Left ventricle myocardium inferior (tissue), 1 donor: ENCODE data around the gene EVI5. TPM values are rescaled to one million over a fixed set of nuclear protein-coding genes. Genes with fewer than 3 reads are reported as not detected.
A peak's percentile ranks its signal among the peaks of the same experiment; 100 is the strongest.

Experiments
- DNase-seq: peaks from one replicate; pipeline ENCODE4 v3.0.0-alpha.2; 2020
- H3K27ac ChIP-seq: fragments of 200-600 bp; replicated peaks from 2 replicates; pipeline ENCODE4 v1.8.0; 2021
- H3K27me3 ChIP-seq: fragments of 200-600 bp; 2 replicates; pipeline ENCODE4 v1.8.0; 2021; ENCODE audit warnings: low read depth
- H3K36me3 ChIP-seq: fragments of 200-600 bp; 2 replicates; pipeline ENCODE4 v1.8.0; 2021
- H3K4me1 ChIP-seq: fragments of 200-600 bp; 2 replicates; pipeline ENCODE4 v1.8.0; 2021
- H3K4me3 ChIP-seq: fragments of 200-600 bp; 2 replicates; pipeline ENCODE4 v1.8.0; 2021; ENCODE audit warnings: mild to moderate bottlenecking, moderate library complexity
- H3K9me3 ChIP-seq: fragments of 200-600 bp; replicated peaks from 2 replicates; pipeline ENCODE4 v1.8.0; 2021
- CTCF ChIP-seq: fragments of 200-600 bp; IDR thresholded peaks from 2 replicates; pipeline ENCODE4 v1.8.0; 2021; ENCODE audit warnings: antibody characterized with exemption, mild to moderate bottlenecking, borderline replicate concordance
- intact Hi-C: fragments of 100-400 bp; cut with micrococcal nuclease; formaldehyde crosslinking; loops from one replicate; pipeline ENCODE4 v1.11.0; 2022
- total RNA-seq: library from RNA; stranded (reverse); fragmentation: NEBNext Ultra II Directional; extraction: Animal tissue kit (Norgen Biotek cat#: 25700); gene quantifications from one replicate; pipeline ENCODE4 v1.2.1, GENCODE V29; 2021
- donor health status: DM: no; HTN: yes; CAD: no; lungs with severe emphysema.

The EVI5 gene
- total RNA-seq, 1 donor from 2014 or later, result 30.4 TPM

GRCh38 chr1:92583821-92584760, 200.8 kb downstream of the EVI5 start:
- Histone ChIP-seq H3K27ac (no peak overlapping the region), H3K4me1 (no peaks in the 10 kb centered on the region), H3K9me3 (no peaks in the 10 kb centered on the region), H3K4me3 (no peak overlapping the region), H3K36me3 (peaks cover 14% of the 10 kb centered on the region), H3K27me3 (no peaks in the 10 kb centered on the region)
- no peak for TF ChIP-seq CTCF
- intact Hi-C loops, result no loop called here
- no peak for DNase-seq

DNA sequence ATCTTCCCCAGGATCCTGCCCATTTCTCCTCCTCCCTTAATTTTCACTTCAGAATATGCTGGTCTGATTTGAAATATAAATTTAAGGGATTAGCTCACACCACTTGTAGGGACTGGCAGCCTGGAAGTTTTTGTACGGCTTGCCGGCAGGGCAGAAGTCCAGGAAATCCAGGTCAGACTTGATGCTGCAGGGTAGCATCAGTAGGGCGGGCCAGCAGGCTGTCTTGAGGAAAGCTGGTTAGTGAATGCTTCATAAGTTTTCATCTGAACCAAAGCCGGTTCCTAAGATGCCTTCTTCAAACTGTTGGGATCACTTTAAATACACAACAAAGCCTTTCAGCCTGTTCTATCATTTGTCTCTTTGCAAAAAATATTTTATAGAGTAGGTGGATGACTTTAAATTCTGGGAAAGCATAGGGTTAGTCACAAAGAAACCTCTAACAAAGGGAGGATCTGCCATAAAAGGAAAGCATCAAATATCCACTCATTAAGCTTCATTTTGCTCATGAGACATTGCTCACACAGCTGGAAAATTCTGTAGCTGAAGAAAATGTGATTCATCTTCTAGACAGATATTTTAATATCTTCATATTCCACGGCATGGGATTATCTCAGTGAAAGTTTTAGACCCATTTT, 207.5 kb downstream of the EVI5 start:
- H3K9me3 ChIP-seq, result no peaks in the 10 kb centered on the region
- H3K4me1 ChIP-seq, result no peaks in the 10 kb centered on the region
- no peak for TF ChIP-seq CTCF
- no peak overlapping the region for H3K27ac ChIP-seq
- intact Hi-C loops, result no loop called here
- DNase-seq, result peak; percentile 22
- peaks cover 7% of the 10 kb centered on the region for H3K36me3 ChIP-seq
- no peaks in the 10 kb centered on the region for H3K27me3 ChIP-seq
- no peak overlapping the region for H3K4me3 ChIP-seq

GRCh38 chr1:92575123-92575522, 209.8 kb downstream of the EVI5 start:
- Histone ChIP-seq H3K4me3 (no peak overlapping the region), H3K27me3 (no peaks in the 10 kb centered on the region), H3K4me1 (no peaks in the 10 kb centered on the region), H3K27ac (no peak overlapping the region), H3K9me3 (no peaks in the 10 kb centered on the region), H3K36me3 (no peaks in the 10 kb centered on the region)
- DNase-seq, result no peak
- TF ChIP-seq CTCF, result no peak
- intact Hi-C loops, result no loop called here

DNA sequence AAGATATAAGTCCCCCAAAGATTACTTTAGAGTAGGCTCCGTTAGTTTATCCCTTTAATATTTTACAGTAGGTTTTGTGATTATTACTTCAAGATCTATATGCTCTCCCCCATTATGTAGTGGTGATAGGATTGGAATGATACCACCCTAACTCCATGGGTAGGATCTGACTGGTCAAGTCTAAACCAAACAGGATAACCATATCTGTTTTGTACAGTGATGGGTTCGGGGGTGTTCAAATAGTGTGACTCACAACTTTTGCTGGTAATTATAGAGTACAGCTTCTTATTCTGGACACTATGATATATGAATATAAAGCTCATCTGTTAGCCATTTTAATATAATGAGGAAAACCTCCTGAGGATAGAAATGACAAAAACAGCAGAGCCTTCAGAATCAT, 212.4 kb downstream of the EVI5 start:
- H3K4me3 ChIP-seq, result no peak overlapping the region
- no peak for TF ChIP-seq CTCF
- H3K27ac ChIP-seq, result no peak overlapping the region
- no peak for DNase-seq
- peaks cover 9% of the 10 kb centered on the region for H3K36me3 ChIP-seq
- H3K27me3 ChIP-seq, result no peaks in the 10 kb centered on the region
- intact Hi-C loops, result no loop called here
- no peaks in the 10 kb centered on the region for H3K4me1 ChIP-seq
- H3K9me3 ChIP-seq, result no peaks in the 10 kb centered on the region

DNA sequence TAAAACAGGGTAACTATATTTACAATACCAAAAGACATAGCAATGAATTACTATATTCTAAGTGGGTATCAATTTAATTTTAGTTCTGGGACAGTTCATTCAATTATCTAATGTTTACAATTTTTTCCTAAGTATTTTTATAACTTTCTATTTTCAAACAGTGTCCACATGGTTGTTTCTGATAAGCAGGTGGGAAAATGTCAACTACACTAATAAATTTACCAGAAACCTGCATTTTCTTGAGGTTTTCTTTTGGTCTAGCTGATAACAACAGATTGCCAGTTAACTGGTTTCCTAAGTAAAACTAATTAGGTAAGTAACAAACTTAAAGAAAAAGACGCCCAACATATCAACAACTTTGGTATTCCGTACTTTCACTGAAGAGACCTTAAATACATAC, 213.3 kb downstream of the EVI5 start:
- Histone ChIP-seq H3K27ac (no peak overlapping the region), H3K27me3 (no peaks in the 10 kb centered on the region), H3K4me1 (no peaks in the 10 kb centered on the region), H3K9me3 (no peaks in the 10 kb centered on the region), H3K36me3 (peaks cover 9% of the 10 kb centered on the region), H3K4me3 (no peak overlapping the region)
- no peak for DNase-seq
- TF ChIP-seq CTCF, result no peak
- intact Hi-C loops, result no loop called here
